ENCODE data around the gene ZNHIT2. TPM values are rescaled to one million over a fixed set of nuclear protein-coding genes. Genes with fewer than 3 reads are reported as not detected.

Gene ZNHIT2
- total RNA-seq, 1 donor from 2014 or later, result 5.5 TPM

- intact Hi-C loops (cut with micrococcal nuclease), result no loop called here
- DNase-seq, result no peak
- ATAC-seq, result no peak
Measured at GRCh38 chr11:65085446-65085845, 32.1 kb downstream of the ZNHIT2 start.

- ATAC-seq (no peak), DNase-seq (no peak)
- intact Hi-C loops (cut with micrococcal nuclease), result no loop called here
Measured at GRCh38 chr11:65084598-65085375, 32.7 kb downstream of the ZNHIT2 start.

GRCh38 chr11:65083834-65084597 is 33.5 kb downstream of the ZNHIT2 start, which contains the start of the genes CDCA5 and ZFPL1:
Gene CDCA5, minus strand, starts transcription at chr11:65084040. Its CDS starts 62 bp downstream, at chr11:65083978.
Gene ZFPL1, plus strand, starts transcription at chr11:65084222. Its CDS starts 477 bp downstream, at chr11:65084699.
- intact Hi-C loops (cut with micrococcal nuclease), result no loop called here
- peak; percentile 97 for DNase-seq
- ATAC-seq, result peak; percentile 98

- DNase-seq (no peak), ATAC-seq (no peak)
- intact Hi-C loops (cut with micrococcal nuclease), result no loop called here
Measured at GRCh38 chr11:65083134-65083833, 34.2 kb downstream of the ZNHIT2 start.

GRCh38 chr11:65078786-65079342 is 38.6 kb downstream of the ZNHIT2 start:
- intact Hi-C loops (cut with micrococcal nuclease), result no loop called here
- no peak for ATAC-seq
- DNase-seq, result peak; percentile 8

GRCh38 chr11:65078151-65078550 is 39.4 kb downstream of the ZNHIT2 start:
- ATAC-seq (peak; percentile 51), DNase-seq (peak; percentile 51)
- intact Hi-C loops (cut with micrococcal nuclease), result no loop called here

- DNase-seq (no peak), ATAC-seq (no peak)
- intact Hi-C loops (cut with micrococcal nuclease), result no loop called here
Measured at GRCh38 chr11:65077451-65077850, 40.0 kb downstream of the ZNHIT2 start.

GRCh38 chr11:65072631-65072966 is 44.9 kb downstream of the ZNHIT2 start:
- intact Hi-C loops (cut with micrococcal nuclease), result no loop called here
- ATAC-seq (no peak), DNase-seq (no peak)

- DNase-seq, result no peak
- intact Hi-C loops (cut with micrococcal nuclease), result no loop called here
- ATAC-seq, result no peak
Measured at GRCh38 chr11:65071907-65072630, 45.4 kb downstream of the ZNHIT2 start.

- ATAC-seq, result no peak
- no peak for DNase-seq
- intact Hi-C loops (cut with micrococcal nuclease), result no loop called here
Measured at GRCh38 chr11:65069217-65069616, 48.3 kb downstream of the ZNHIT2 start.

GRCh38 chr11:65067446-65067845 is 50.1 kb downstream of the ZNHIT2 start:
- intact Hi-C loops (cut with micrococcal nuclease), result no loop called here
- ATAC-seq (no peak), DNase-seq (no peak)

GRCh38 chr11:65066805-65067291 is 50.7 kb downstream of the ZNHIT2 start:
- no peak for DNase-seq
- ATAC-seq, result no peak
- intact Hi-C loops (cut with micrococcal nuclease), result no loop called here

Small RNA genes within 50 kb of the gene (microRNA-seq; reads per million reads assigned to microRNA genes)
- not detected for gene MIR6751 (ENCODE audit: borderline number of aligned reads)

Other genes with a start within 250 kb of the ZNHIT2 start
- 52.5 TPM for gene EHD1, start 239.1 kb downstream of the ZNHIT2 start, total RNA-seq
- gene ATG2A, start 200.5 kb downstream of the ZNHIT2 start, total RNA-seq, result 13.0 TPM
- 18.4 TPM for gene PPP2R5B, start 193.0 kb downstream of the ZNHIT2 start, total RNA-seq
- gene GPHA2, start 181.8 kb downstream of the ZNHIT2 start, total RNA-seq, result not detected
- gene MAJIN, start 145.6 kb downstream of the ZNHIT2 start, total RNA-seq, result not detected
- 1.2 TPM for gene BATF2, start 120.7 kb downstream of the ZNHIT2 start, total RNA-seq
- 115 TPM for gene ARL2, start 103.5 kb downstream of the ZNHIT2 start, total RNA-seq
- 19.3 TPM for gene SNX15, start 90.3 kb downstream of the ZNHIT2 start, total RNA-seq
- gene SAC3D1, start 76.5 kb downstream of the ZNHIT2 start, total RNA-seq, result 7.5 TPM
- 5.3 TPM for gene NAALADL1, start 59.1 kb downstream of the ZNHIT2 start, total RNA-seq
- 1.3 TPM for gene CDCA5, start 33.7 kb downstream of the ZNHIT2 start, total RNA-seq
- 23.7 TPM for gene ZFPL1, start 33.5 kb downstream of the ZNHIT2 start, total RNA-seq
- gene VPS51, start 21.5 kb downstream of the ZNHIT2 start, total RNA-seq, result 84.8 TPM
- 112 TPM for gene TM7SF2, start 5.8 kb downstream of the ZNHIT2 start, total RNA-seq
- gene FAU, start 4.4 kb upstream of the ZNHIT2 start, total RNA-seq, result 724 TPM
- 33.7 TPM for gene MRPL49, start 4.6 kb upstream of the ZNHIT2 start, total RNA-seq
- gene SYVN1, start 16.8 kb upstream of the ZNHIT2 start, total RNA-seq, result 38.6 TPM
- not detected for gene SPDYC, start 52.5 kb upstream of the ZNHIT2 start, total RNA-seq
- gene CAPN1, start 64.2 kb upstream of the ZNHIT2 start, total RNA-seq, result 90.1 TPM
- 3.5 TPM for gene POLA2, start 144.3 kb upstream of the ZNHIT2 start, total RNA-seq
- gene CDC42EP2, start 197.2 kb upstream of the ZNHIT2 start, total RNA-seq, result 13.0 TPM
- 53.9 TPM for gene DPF2, start 216.2 kb upstream of the ZNHIT2 start, total RNA-seq
- 0.97 TPM for gene TIGD3, start 237.1 kb upstream of the ZNHIT2 start, total RNA-seq

All from left ventricle myocardium superior (tissue), 1 donor.